ENCODE data around the gene FAM209B. TPM values are rescaled to one million over a fixed set of nuclear protein-coding genes. Genes with fewer than 3 reads are reported as not detected.
A peak's percentile ranks its signal among the peaks of the same experiment; 100 is the strongest.

Gene FAM209B
- total RNA-seq, 1 donor from 2014 or later, result 0.47 TPM

DNA sequence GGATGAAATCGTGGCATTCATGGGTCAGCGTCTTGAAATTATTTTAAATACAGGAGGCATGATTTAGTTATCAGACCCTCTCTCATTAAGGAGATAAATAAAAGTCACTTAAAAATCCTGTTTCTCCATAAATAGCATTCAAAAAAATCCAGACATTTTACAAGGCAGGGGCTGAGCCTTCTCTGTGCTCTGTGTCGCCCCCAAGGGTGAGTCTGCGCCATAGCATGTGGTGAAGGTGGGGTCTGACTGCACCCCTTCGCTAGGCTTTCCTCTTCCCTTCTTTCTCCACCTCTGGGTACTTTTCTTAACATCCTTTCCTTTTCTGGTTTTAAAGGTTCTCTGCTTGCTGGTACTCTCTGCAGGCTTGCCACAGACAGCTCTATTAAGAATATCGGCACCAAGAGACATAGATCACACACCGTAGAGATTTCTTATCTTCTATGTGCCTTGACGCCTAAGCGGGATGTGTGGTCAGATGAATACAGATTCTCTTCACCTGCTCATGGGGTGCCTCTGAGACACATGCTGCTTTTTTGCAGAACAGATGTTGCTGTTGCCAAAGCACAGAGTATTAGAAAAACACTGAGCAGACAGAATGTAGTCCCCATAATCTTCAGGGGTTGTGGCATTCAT is 28.6 kb upstream of the FAM209B start:
- H3K36me3 ChIP-seq, result peaks cover 6% of the 10 kb centered on the region
- no peaks in the 10 kb centered on the region for H3K9me3 ChIP-seq (replicated peaks)
- intact Hi-C loops (cut with micrococcal nuclease), result no loop called here
- no peak overlapping the region for H3K4me3 ChIP-seq
- H3K27me3 ChIP-seq (ENCODE audit: low read depth), result no peaks in the 10 kb centered on the region
- TF ChIP-seq, protein P1, sequence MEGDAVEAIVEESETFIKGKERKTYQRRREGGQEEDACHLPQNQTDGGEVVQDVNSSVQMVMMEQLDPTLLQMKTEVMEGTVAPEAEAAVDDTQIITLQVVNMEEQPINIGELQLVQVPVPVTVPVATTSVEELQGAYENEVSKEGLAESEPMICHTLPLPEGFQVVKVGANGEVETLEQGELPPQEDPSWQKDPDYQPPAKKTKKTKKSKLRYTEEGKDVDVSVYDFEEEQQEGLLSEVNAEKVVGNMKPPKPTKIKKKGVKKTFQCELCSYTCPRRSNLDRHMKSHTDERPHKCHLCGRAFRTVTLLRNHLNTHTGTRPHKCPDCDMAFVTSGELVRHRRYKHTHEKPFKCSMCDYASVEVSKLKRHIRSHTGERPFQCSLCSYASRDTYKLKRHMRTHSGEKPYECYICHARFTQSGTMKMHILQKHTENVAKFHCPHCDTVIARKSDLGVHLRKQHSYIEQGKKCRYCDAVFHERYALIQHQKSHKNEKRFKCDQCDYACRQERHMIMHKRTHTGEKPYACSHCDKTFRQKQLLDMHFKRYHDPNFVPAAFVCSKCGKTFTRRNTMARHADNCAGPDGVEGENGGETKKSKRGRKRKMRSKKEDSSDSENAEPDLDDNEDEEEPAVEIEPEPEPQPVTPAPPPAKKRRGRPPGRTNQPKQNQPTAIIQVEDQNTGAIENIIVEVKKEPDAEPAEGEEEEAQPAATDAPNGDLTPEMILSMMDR (IDR thresholded peaks at IDR 0.05; ENCODE audit: borderline replicate concordance), result peak; percentile 37
- H3K4me1 ChIP-seq, result peaks cover 4% of the 10 kb centered on the region
- DNase-seq, result no peak
- no peak overlapping the region for H3K27ac ChIP-seq (replicated peaks)

DNA sequence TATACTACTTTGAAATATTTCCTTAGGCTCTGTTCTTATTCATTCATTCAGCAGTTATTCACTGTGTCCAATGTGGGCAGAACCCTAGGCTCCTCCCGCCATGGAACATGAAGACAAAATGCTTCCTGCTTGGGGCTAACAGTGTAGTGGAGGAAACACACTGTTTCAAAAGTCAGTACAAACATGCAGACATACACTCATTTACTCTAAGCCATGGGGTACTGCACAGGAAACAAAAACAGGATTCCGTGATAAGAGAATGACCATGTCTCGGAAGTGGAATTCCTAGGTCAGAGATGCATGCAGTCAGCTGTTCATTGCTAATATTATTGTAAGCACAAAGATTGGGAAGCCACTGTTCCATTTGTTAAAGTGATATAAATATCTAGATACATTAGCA is 26.9 kb upstream of the FAM209B start:
- H3K27ac ChIP-seq (replicated peaks), result no peak overlapping the region
- intact Hi-C loops (cut with micrococcal nuclease), result no loop called here
- no peak overlapping the region for H3K4me3 ChIP-seq

GRCh38 chr20:56511926-56512325 is 21.1 kb upstream of the FAM209B start:
- DNase-seq, result no peak
- H3K4me1 ChIP-seq, result peaks cover 12% of the 10 kb centered on the region
- no peaks in the 10 kb centered on the region for H3K27me3 ChIP-seq (ENCODE audit: low read depth)
- intact Hi-C loops (cut with micrococcal nuclease), result no loop called here
- no peak overlapping the region for H3K27ac ChIP-seq (replicated peaks)
- peaks cover 26% of the 10 kb centered on the region for H3K36me3 ChIP-seq
- TF ChIP-seq, protein P1 (IDR thresholded peaks at IDR 0.05; ENCODE audit: borderline replicate concordance), result no peak
- no peak overlapping the region for H3K4me3 ChIP-seq
- no peaks in the 10 kb centered on the region for H3K9me3 ChIP-seq (replicated peaks)

More for the DNA sequence above, 26.9 kb upstream of the FAM209B start:
- Histone ChIP-seq H3K36me3 (no peaks in the 10 kb centered on the region), H3K27me3 (ENCODE audit: low read depth) (no peaks in the 10 kb centered on the region), H3K9me3 (replicated peaks) (no peaks in the 10 kb centered on the region), H3K4me1 (no peaks in the 10 kb centered on the region)
- TF ChIP-seq, protein P1 (IDR thresholded peaks at IDR 0.05; ENCODE audit: borderline replicate concordance), result no peak
- no peak for DNase-seq

DNA sequence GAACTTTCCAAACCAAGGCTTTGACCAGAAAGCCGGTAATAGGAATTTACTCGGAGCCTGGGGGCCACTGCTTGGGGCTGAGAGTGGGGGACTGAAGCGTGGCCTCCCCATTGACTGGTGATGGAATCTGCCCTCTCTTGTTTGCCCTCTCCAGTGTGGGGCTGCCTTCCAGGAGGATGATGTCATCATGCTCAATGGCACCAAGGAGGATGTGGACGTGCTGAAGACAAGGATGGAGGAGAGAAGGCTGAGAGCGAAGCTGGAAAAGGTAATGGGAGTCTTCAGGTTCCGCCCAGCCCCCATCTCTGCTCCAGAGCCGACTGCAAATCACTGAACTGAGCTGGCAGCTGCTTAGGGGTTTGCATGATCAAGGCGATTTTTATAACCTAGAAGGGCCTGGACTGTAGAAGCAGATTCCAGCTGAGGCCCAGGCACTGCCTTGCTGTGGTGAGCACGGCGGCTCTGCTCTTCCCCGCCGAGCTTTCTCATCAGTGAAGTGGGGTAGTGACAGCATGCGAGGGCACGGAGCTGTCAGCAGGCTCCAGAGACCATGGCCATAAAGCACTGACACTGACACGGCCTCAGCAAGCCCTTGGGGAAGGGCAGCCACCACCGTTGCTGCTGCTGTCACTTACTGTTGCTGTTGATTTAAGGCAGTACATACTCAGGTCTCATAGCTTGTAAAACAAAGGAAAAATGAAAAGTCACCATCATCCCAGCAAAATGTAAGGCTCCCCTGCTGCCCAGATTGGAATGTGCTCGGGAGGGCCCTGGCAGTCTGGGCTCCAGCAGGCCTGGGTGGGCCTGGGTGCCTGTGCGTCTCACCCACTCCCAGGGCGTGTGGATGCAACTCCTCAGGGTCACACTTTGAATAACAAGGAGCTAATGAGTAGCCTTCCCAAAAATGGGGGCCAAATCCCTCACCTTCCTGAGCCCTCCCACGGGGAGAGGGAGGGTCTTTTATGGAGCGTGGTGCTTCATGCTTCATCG is 19.6 kb upstream of the FAM209B start:
- Histone ChIP-seq H3K27ac (replicated peaks) (no peak overlapping the region), H3K36me3 (peaks cover 41% of the 10 kb centered on the region), H3K9me3 (replicated peaks) (no peaks in the 10 kb centered on the region), H3K4me3 (no peak overlapping the region), H3K4me1 (peaks cover 12% of the 10 kb centered on the region), H3K27me3 (ENCODE audit: low read depth) (no peaks in the 10 kb centered on the region)
- TF ChIP-seq, protein P1 (IDR thresholded peaks at IDR 0.05; ENCODE audit: borderline replicate concordance), result no peak
- intact Hi-C loops (cut with micrococcal nuclease), result no loop called here
- DNase-seq, result no peak

- Histone ChIP-seq H3K4me3 (no peak overlapping the region), H3K4me1 (peaks cover 12% of the 10 kb centered on the region), H3K27ac (replicated peaks) (no peak overlapping the region), H3K9me3 (replicated peaks) (peaks cover 27% of the 10 kb centered on the region), H3K27me3 (ENCODE audit: low read depth) (no peaks in the 10 kb centered on the region), H3K36me3 (peaks cover 69% of the 10 kb centered on the region)
- intact Hi-C loops (cut with micrococcal nuclease), result no loop called here
- DNase-seq, result no peak
- TF ChIP-seq, protein P1 (IDR thresholded peaks at IDR 0.05; ENCODE audit: borderline replicate concordance), result no peak
Measured at GRCh38 chr20:56516631-56517030, 16.4 kb upstream of the FAM209B start.
